ENCODE measurements around the gene MARCHF5. TPM values are rescaled to one million over a fixed set of nuclear protein-coding genes. Genes with fewer than 3 reads are reported as not detected.
"Not testable (repeated sequence)": the region's sequence is repeated elsewhere in the genome, so short reads cannot be mapped to it uniquely, and the experiment has no call there.

MARCHF5 gene
- total RNA-seq, 1 donor from 2014 or later, result 52.1 TPM

- Histone ChIP-seq H3K4me1 (ENCODE audit: insufficient read depth, low read length) (no peaks in the 10 kb centered on the region), H3K79me2 (ENCODE audit: insufficient read depth, low read length) (no peaks in the 10 kb centered on the region), H3K27ac (ENCODE audit: low read depth, low read length) (no peak overlapping the region), H3K27me3 (ENCODE audit: insufficient read depth, low read length) (no peaks in the 10 kb centered on the region), H3K4me2 (ENCODE audit: low read length) (no peak overlapping the region), H4K20me1 (ENCODE audit: insufficient read depth, low read length) (no peaks in the 10 kb centered on the region), H3K4me3 (ENCODE audit: insufficient read depth, low read depth, low read length) (no peak overlapping the region), H2AFZ (ENCODE audit: low read depth, low read length) (no peak overlapping the region), H3K9me3 (ENCODE audit: insufficient read depth, low read depth, low read length) (no peaks in the 10 kb centered on the region), H3K36me3 (ENCODE audit: insufficient read depth, low read length) (no peaks in the 10 kb centered on the region), H3K9ac (ENCODE audit: low read length) (no peak overlapping the region)
- DNase-seq (ENCODE audit: low read depth) (no peak), FAIRE-seq (no peak)
- H3K9me3 Mint-ChIP-seq (ENCODE audit: unreplicated experiment), result peaks cover 4% of the 10 kb centered on the region
- H3K4me3 Mint-ChIP-seq (ENCODE audit: unreplicated experiment), result no peak overlapping the region
- H3K27me3 Mint-ChIP-seq (ENCODE audit: low read depth, unreplicated experiment), result peaks cover 5% of the 10 kb centered on the region
- no peak for TF ChIP-seq EZH2 (IDR thresholded peaks at IDR 0.05; ENCODE audit: insufficient read depth, low read length)
- TF ChIP-seq CTCF (IDR thresholded peaks at IDR 0.05; ENCODE audit: insufficient read depth, low read depth, low read length), result no peak
- peaks cover 1% of the 10 kb centered on the region for H3K36me3 Mint-ChIP-seq (ENCODE audit: low read depth, unreplicated experiment)
- H3K4me1 Mint-ChIP-seq (ENCODE audit: low read depth, unreplicated experiment), result no peaks in the 10 kb centered on the region
- no peak overlapping the region for H3K27ac Mint-ChIP-seq (ENCODE audit: unreplicated experiment)
These were observed 104.3 kb downstream of the MARCHF5 start for GRCh38 chr10:92395271-92395670.

- not testable (repeated sequence) for H3K36me3 ChIP-seq (ENCODE audit: insufficient read depth, low read length); H3K4me2 ChIP-seq (ENCODE audit: low read length); DNase-seq (ENCODE audit: low read depth); H3K4me1 Mint-ChIP-seq (ENCODE audit: low read depth, unreplicated experiment); H3K27ac ChIP-seq (ENCODE audit: low read depth, low read length); FAIRE-seq; H4K20me1 ChIP-seq (ENCODE audit: insufficient read depth, low read length); H3K4me3 Mint-ChIP-seq (ENCODE audit: unreplicated experiment); H3K4me3 ChIP-seq (ENCODE audit: insufficient read depth, low read depth, low read length); H3K79me2 ChIP-seq (ENCODE audit: insufficient read depth, low read length); H3K27ac Mint-ChIP-seq (ENCODE audit: unreplicated experiment); H3K9me3 ChIP-seq (ENCODE audit: insufficient read depth, low read depth, low read length); H3K9me3 Mint-ChIP-seq (ENCODE audit: unreplicated experiment); H3K9ac ChIP-seq (ENCODE audit: low read length); H3K4me1 ChIP-seq (ENCODE audit: insufficient read depth, low read length); H2AFZ ChIP-seq (ENCODE audit: low read depth, low read length); H3K36me3 Mint-ChIP-seq (ENCODE audit: low read depth, unreplicated experiment); H3K27me3 ChIP-seq (ENCODE audit: insufficient read depth, low read length)
- H3K27me3 Mint-ChIP-seq (ENCODE audit: low read depth, unreplicated experiment), result peaks cover 32% of the 10 kb centered on the region
These were observed 111.3 kb downstream of the MARCHF5 start for GRCh38 chr10:92402234-92402633.

Other genes starting within 250 kb of the MARCHF5 start
- gene CPEB3, start 89 bp upstream of the MARCHF5 start, total RNA-seq, result 1.2 and 1.6 TPM in 2 replicates

Measured in astrocyte (in vitro differentiated cells and primary cell).